Hepatocyte (in vitro differentiated cells): ENCODE measurements around the gene UGGT1.

ENCODE experiments used
- CTCF ChIP-seq: fragments of 200-600 bp; sonication (generic); IDR thresholded peaks from 2 replicates; pipeline ENCODE4 v1.5.1; 2016; ENCODE audit warnings: antibody characterized with exemption, mild to moderate bottlenecking; ENCODE audit not compliant: poor library complexity
- EZH2phosphoT487 ChIP-seq: fragments of 200-600 bp; sonication (generic); IDR thresholded peaks from one replicate; pipeline ENCODE4 v1.6.1; 2018; ENCODE audit warnings: antibody characterized with exemption, mild to moderate bottlenecking, low read depth, moderate library complexity; ENCODE audit not compliant: unreplicated experiment, severe bottlenecking

- TF ChIP-seq CTCF, result no peak
- no peak for TF ChIP-seq EZH2phosphoT487
These were observed 46.2 kb downstream of the UGGT1 start for GRCh38 chr2:128137094-128137616.
